Smooth muscle cell (in vitro differentiated cells): ENCODE measurements around the gene VWA2. TPM values are rescaled to one million over a fixed set of nuclear protein-coding genes. Genes with fewer than 3 reads are reported as not detected.

ENCODE experiments used
- DNase-seq: peaks from one replicate; lab custom pipeline; 2025; ENCODE audit not compliant: unreplicated experiment; lab: John Stamatoyannopoulos, UW
- H2AFZ ChIP-seq: fragments of 200-600 bp; sonication (generic); 2 replicates; pipeline ENCODE4 v1.6.0; 2016; ENCODE audit warnings: antibody characterized with exemption, low read depth, mild to moderate bottlenecking
- H3F3A ChIP-seq: fragments of 200-600 bp; sonication (generic); 2 replicates; pipeline ENCODE4 v1.6.0; 2017; ENCODE audit warnings: antibody characterized with exemption, low read depth
- H3K27ac ChIP-seq: fragments of 200-600 bp; sonication (generic); 2 replicates; pipeline ENCODE4 v1.5.1; 2016; ENCODE audit warnings: low read depth, mild to moderate bottlenecking
- H3K27me3 ChIP-seq: fragments of 200-600 bp; sonication (generic); 2 replicates; pipeline ENCODE4 v1.6.1; 2016; ENCODE audit warnings: low read depth, mild to moderate bottlenecking
- H3K36me3 ChIP-seq: fragments of 200-600 bp; sonication (generic); 2 replicates; pipeline ENCODE4 v1.5.1; 2016; ENCODE audit warnings: low read depth
- H3K4me1 ChIP-seq: fragments of 200-600 bp; sonication (generic); 2 replicates; pipeline ENCODE4 v1.5.1; 2016; ENCODE audit warnings: low read depth
- H3K4me2 ChIP-seq: fragments of 200-600 bp; sonication (generic); 2 replicates; pipeline ENCODE4 v1.6.0; 2016; ENCODE audit warnings: mild to moderate bottlenecking
- H3K4me3 ChIP-seq: fragments of 200-600 bp; sonication (generic); 2 replicates; pipeline ENCODE4 v1.5.1; 2016; ENCODE audit warnings: mild to moderate bottlenecking
- H3K79me2 ChIP-seq: fragments of 200-600 bp; sonication (generic); 2 replicates; pipeline ENCODE4 v1.6.0; 2016; ENCODE audit warnings: low read depth, mild to moderate bottlenecking
- H3K9ac ChIP-seq: fragments of 200-600 bp; sonication (generic); 2 replicates; pipeline ENCODE4 v1.6.0; 2016; ENCODE audit warnings: low read depth
- H3K9me3 ChIP-seq: fragments of 200-600 bp; sonication (generic); replicated peaks from 2 replicates; pipeline ENCODE4 v1.5.1; 2016; ENCODE audit warnings: low read depth
- H4K20me1 ChIP-seq: fragments of 200-600 bp; sonication (generic); 2 replicates; pipeline ENCODE4 v1.6.0; 2016; ENCODE audit warnings: low read depth
- CTCF ChIP-seq: fragments of 200-600 bp; sonication (generic); IDR thresholded peaks from 2 replicates; pipeline ENCODE4 v1.5.1; 2017; ENCODE audit warnings: borderline replicate concordance, mild to moderate bottlenecking, antibody characterized with exemption; ENCODE audit not compliant: insufficient read depth, poor library complexity, severe bottlenecking
- WGBS: methylation state at CpG from one replicate; pipeline ENCODE4 v1.1.7; 2016; ENCODE audit warnings: low lambda C conversion rate; 5-methylcytosine and 5-hydroxymethylcytosine counted together
- polyA plus RNA-seq: library from polyadenylated mRNA; unstranded; fragments of >200 nt; fragmentation: Nextera tagmentation; extraction: Ambion mirVana; gene quantifications from 2 replicates; pipeline ENCODE4 v1.2.1, GENCODE V29; 2016
- total RNA-seq: library from RNA; depleted of rRNA; stranded (reverse); fragments of >200 nt; gene quantifications from 2 replicates; pipeline ENCODE4 v1.2.3, GENCODE V29; 2014

The VWA2 gene
- total and polyA plus RNA-seq, 2 experiments from 2014 or later, result 0.06 to 0.36 TPM

DNA sequence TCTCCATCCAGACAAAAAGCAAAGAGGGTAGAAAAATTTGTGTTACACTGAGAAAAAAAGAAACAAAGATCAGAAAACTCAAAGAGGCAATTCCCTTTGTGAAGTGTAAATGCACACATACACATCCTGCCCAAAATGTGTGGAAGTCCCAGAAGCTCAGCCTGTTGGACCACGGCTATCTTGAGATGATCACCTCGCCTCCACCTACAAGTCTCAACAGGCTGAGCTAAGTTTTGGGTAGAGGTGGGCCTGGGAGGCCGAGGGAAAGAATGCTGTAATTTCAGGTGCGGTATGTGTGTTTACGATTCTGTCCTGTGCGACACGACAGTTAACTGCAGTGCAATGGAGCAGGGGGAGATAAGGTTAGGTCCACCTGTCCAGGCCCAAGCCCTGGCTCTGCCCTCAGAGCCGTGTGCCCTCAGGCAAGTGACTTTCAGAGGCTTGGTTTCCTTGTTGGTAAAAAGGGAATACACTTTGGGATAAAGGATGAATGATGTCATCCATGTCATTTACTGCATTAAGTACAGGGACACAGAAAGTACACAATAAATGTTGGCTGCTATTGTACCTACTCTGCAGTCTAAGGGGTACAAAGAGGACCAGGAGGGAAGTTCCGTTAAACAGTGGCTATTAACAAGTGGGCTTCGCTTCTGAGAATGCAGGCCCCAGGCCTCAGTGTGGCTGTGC is 97.9 kb downstream of the VWA2 start:
- H3K79me2 ChIP-seq, result peaks cover 11% of the 10 kb centered on the region
- no peak overlapping the region for H3K4me3 ChIP-seq
- H3K27ac ChIP-seq, result peak overlapping the region; percentile 69
- no peak for DNase-seq
- peaks cover 23% of the 10 kb centered on the region for H3K4me1 ChIP-seq
- H3F3A ChIP-seq, result peaks cover 21% of the 10 kb centered on the region
- H4K20me1 ChIP-seq, result peaks cover 40% of the 10 kb centered on the region
- H3K9me3 ChIP-seq, result no peaks in the 10 kb centered on the region
- no peaks in the 10 kb centered on the region for H3K27me3 ChIP-seq
- WGBS, result 74% methylated on average over 10 of the region's 10 CpGs
- no peak overlapping the region for H2AFZ ChIP-seq
- no peaks in the 10 kb centered on the region for H3K36me3 ChIP-seq
- no peak overlapping the region for H3K4me2 ChIP-seq
- no peak overlapping the region for H3K9ac ChIP-seq
- TF ChIP-seq CTCF, result no peak

- Histone ChIP-seq H3K36me3 (no peaks in the 10 kb centered on the region), H3F3A (peaks cover 17% of the 10 kb centered on the region), H3K9me3 (no peaks in the 10 kb centered on the region), H3K4me2 (peak overlapping the region; percentile 8), H4K20me1 (peaks cover 45% of the 10 kb centered on the region), H3K79me2 (peaks cover 18% of the 10 kb centered on the region), H2AFZ (no peak overlapping the region), H3K4me3 (no peak overlapping the region), H3K27me3 (no peaks in the 10 kb centered on the region), H3K9ac (no peak overlapping the region), H3K4me1 (peaks cover 19% of the 10 kb centered on the region), H3K27ac (peak overlapping the region; percentile 69)
- no peak for TF ChIP-seq CTCF
- WGBS, result 46% methylated on average over 19 of the region's 19 CpGs
- DNase-seq, result no peak
These were observed 98.7 kb downstream of the VWA2 start for GRCh38 chr10:114337510-114338462.

GRCh38 chr10:114340816-114341215 is 101.8 kb downstream of the VWA2 start:
- Histone ChIP-seq H3K4me1 (peaks cover 28% of the 10 kb centered on the region), H3K4me2 (no peak overlapping the region), H2AFZ (no peak overlapping the region), H3K4me3 (no peak overlapping the region), H4K20me1 (peaks cover 41% of the 10 kb centered on the region), H3F3A (peaks cover 2% of the 10 kb centered on the region), H3K9me3 (no peaks in the 10 kb centered on the region), H3K9ac (no peak overlapping the region), H3K36me3 (no peaks in the 10 kb centered on the region), H3K79me2 (peaks cover 39% of the 10 kb centered on the region), H3K27me3 (no peaks in the 10 kb centered on the region), H3K27ac (no peak overlapping the region)
- DNase-seq, result no peak
- WGBS, result 99% methylated on average over 8 of the region's 8 CpGs
- no peak for TF ChIP-seq CTCF

Other genes starting within 250 kb of the VWA2 start
- not detected in 2 replicates for gene ADRB1, start 195.4 kb upstream of the VWA2 start, total RNA-seq
- gene ADRB1, start 195.4 kb upstream of the VWA2 start, polyA plus RNA-seq, result not detected in 2 replicates
- 27.9 and 58.8 TPM in 2 replicates for gene CCDC186, start 65.1 kb upstream of the VWA2 start, total RNA-seq
- gene CCDC186, start 65.1 kb upstream of the VWA2 start, polyA plus RNA-seq, result 14.6 and 16.2 TPM in 2 replicates
- gene TDRD1, start 59.9 kb upstream of the VWA2 start, total RNA-seq, result not detected in 2 replicates
- gene TDRD1, start 59.9 kb upstream of the VWA2 start, polyA plus RNA-seq, result 0.08 TPM in 1 of 2 replicates, not detected in the other
- 36.7 and 47.2 TPM in 2 replicates for gene AFAP1L2, start 165.2 kb downstream of the VWA2 start, total RNA-seq
- 35.4 and 43.3 TPM in 2 replicates for gene AFAP1L2, start 165.2 kb downstream of the VWA2 start, polyA plus RNA-seq